HEK293 (cell line): ENCODE data around the gene SMIM17.

Experiments used
- CTCF ChIA-PET: fragments of 350-600 bp; formaldehyde crosslinking; extraction: SDS; loops from one replicate; lab custom pipeline; 2021; ENCODE audit warnings: antibody characterized with exemption; lab: Yijun Ruan, JAX
- POLR2A ChIA-PET: fragments of 300-600 bp; formaldehyde crosslinking; extraction: SDS; loops from one replicate; lab custom pipeline; 2020; ENCODE audit warnings: antibody characterized with exemption, inconsistent platforms; lab: Yijun Ruan, JAX
- H3K27ac ChIP-seq: fragments of 200-500 bp; sonication (Bioruptor generic); 2 replicates; pipeline ENCODE4 v1.5.1; 2014; ENCODE audit warnings: low read depth, low read length, control low read depth, inconsistent platforms; ENCODE audit errors: extremely low read depth
- H3K36me3 ChIP-seq, 2 experiments: fragments of 200-500 bp in 1 of 2; sonication (Bioruptor generic) in 1 of 2; 1 replicate in 1 of 2; 2 replicates in 1 of 2; pipeline ENCODE4 v1.5.1; 2014 to 2017; ENCODE audit warnings: inconsistent platforms in 2 of 2, low read length in 2 of 2; ENCODE audit not compliant: control insufficient read depth in 2 of 2, insufficient read depth in 1 of 2
- H3K4me1 ChIP-seq: fragments of 200-500 bp; sonication (Bioruptor generic); 2 replicates; pipeline ENCODE4 v1.5.1; 2014; ENCODE audit warnings: mild to moderate bottlenecking, low read length, inconsistent platforms; ENCODE audit not compliant: control insufficient read depth, insufficient read depth
- H3K4me3 ChIP-seq: 2 replicates; pipeline ENCODE4 v1.5.1; 2011; ENCODE audit warnings: low read depth, mild to moderate bottlenecking, control low read depth, low read length, moderate library complexity
- H3K9me3 ChIP-seq: fragments of 200-500 bp; sonication (Bioruptor generic); 2 replicates; pipeline ENCODE4 v1.5.1; 2014; ENCODE audit warnings: low read depth, low read length, inconsistent platforms; ENCODE audit not compliant: control insufficient read depth, insufficient read depth
- EGR2 ChIP-seq: fragments of 450-650 bp; formaldehyde crosslinking; IDR thresholded peaks from 2 replicates; pipeline ENCODE4 v1.5.1; 2016; ENCODE audit warnings: low read depth, missing biosample characterization, missing genetic modification characterization
- GLI2 ChIP-seq: fragments of 450-650 bp; formaldehyde crosslinking; IDR thresholded peaks from 2 replicates; pipeline ENCODE4; 2017; ENCODE audit warnings: missing biosample characterization, missing genetic modification characterization, low read depth, borderline replicate concordance
- KLF16 ChIP-seq: fragments of 450-650 bp; formaldehyde crosslinking; IDR thresholded peaks from 2 replicates; pipeline ENCODE4 v1.5.1; 2017; ENCODE audit warnings: missing biosample characterization, missing genetic modification characterization
- ZBTB20 ChIP-seq: fragments of 450-650 bp; formaldehyde crosslinking; IDR thresholded peaks from 2 replicates; pipeline ENCODE4 v1.5.1; 2016; ENCODE audit warnings: missing biosample characterization, missing genetic modification characterization
- ZFHX2 ChIP-seq: fragments of 450-650 bp; formaldehyde crosslinking; conservative IDR thresholded peaks from 2 replicates; pipeline ENCODE4 v1.5.1; 2016; ENCODE audit warnings: missing biosample characterization, missing genetic modification characterization
- ZNF121 ChIP-seq: fragments of 450-650 bp; formaldehyde crosslinking; IDR thresholded peaks from 2 replicates; pipeline ENCODE4 v1.5.1; 2016; ENCODE audit warnings: missing biosample characterization, missing genetic modification characterization
- ZNF138 ChIP-seq: fragments of 450-650 bp; formaldehyde crosslinking; IDR thresholded peaks from 2 replicates; pipeline ENCODE4 v1.5.1; 2016; ENCODE audit warnings: missing biosample characterization, missing genetic modification characterization, borderline replicate concordance
- ZNF155 ChIP-seq: fragments of 450-650 bp; formaldehyde crosslinking; IDR thresholded peaks from 2 replicates; pipeline ENCODE4 v1.5.1; 2016; ENCODE audit warnings: missing biosample characterization, missing genetic modification characterization
- ZNF16 ChIP-seq: fragments of 450-650 bp; formaldehyde crosslinking; IDR thresholded peaks from 2 replicates; pipeline ENCODE4 v1.5.1; 2016; ENCODE audit warnings: low read depth, missing biosample characterization, missing genetic modification characterization
- ZNF184 ChIP-seq: fragments of 450-650 bp; IDR thresholded peaks from 2 replicates; pipeline ENCODE4 v1.5.1; 2018; ENCODE audit warnings: missing biosample characterization, mild to moderate bottlenecking, missing genetic modification characterization
- ZNF433 ChIP-seq: fragments of 450-650 bp; formaldehyde crosslinking; IDR thresholded peaks from 2 replicates; pipeline ENCODE4 v1.5.1; 2016; ENCODE audit warnings: missing biosample characterization, missing genetic modification characterization, low read depth
- ZNF521 ChIP-seq: fragments of 450-650 bp; formaldehyde crosslinking; IDR thresholded peaks from 2 replicates; pipeline ENCODE4 v1.5.1; 2017; ENCODE audit warnings: missing biosample characterization, mild to moderate bottlenecking, missing genetic modification characterization
- ZNF561 ChIP-seq: fragments of 450-650 bp; IDR thresholded peaks from 2 replicates; pipeline ENCODE4 v1.5.1; 2018; ENCODE audit warnings: missing biosample characterization, missing genetic modification characterization, borderline replicate concordance
- ZNF776 ChIP-seq: fragments of 450-650 bp; formaldehyde crosslinking; IDR thresholded peaks from 2 replicates; pipeline ENCODE4 v1.5.0; 2017; ENCODE audit warnings: missing biosample characterization, missing genetic modification characterization, borderline replicate concordance
- ZNF777 ChIP-seq: fragments of 450-650 bp; formaldehyde crosslinking; IDR thresholded peaks from 2 replicates; pipeline ENCODE4 v1.5.1; 2017; ENCODE audit warnings: missing biosample characterization, missing genetic modification characterization, borderline replicate concordance
- TF ChIP-seq, protein P1 (sequence below): fragments of 450-650 bp; formaldehyde crosslinking; IDR thresholded peaks from 2 replicates; pipeline ENCODE4 v1.5.1; 2016; ENCODE audit warnings: missing biosample characterization, missing genetic modification characterization, borderline replicate concordance
- TF ChIP-seq, protein P2 (sequence below): fragments of 450-650 bp; formaldehyde crosslinking; IDR thresholded peaks from 2 replicates; pipeline ENCODE4 v1.5.1; 2017; ENCODE audit warnings: missing biosample characterization, missing genetic modification characterization

The SMIM17 gene

DNA sequence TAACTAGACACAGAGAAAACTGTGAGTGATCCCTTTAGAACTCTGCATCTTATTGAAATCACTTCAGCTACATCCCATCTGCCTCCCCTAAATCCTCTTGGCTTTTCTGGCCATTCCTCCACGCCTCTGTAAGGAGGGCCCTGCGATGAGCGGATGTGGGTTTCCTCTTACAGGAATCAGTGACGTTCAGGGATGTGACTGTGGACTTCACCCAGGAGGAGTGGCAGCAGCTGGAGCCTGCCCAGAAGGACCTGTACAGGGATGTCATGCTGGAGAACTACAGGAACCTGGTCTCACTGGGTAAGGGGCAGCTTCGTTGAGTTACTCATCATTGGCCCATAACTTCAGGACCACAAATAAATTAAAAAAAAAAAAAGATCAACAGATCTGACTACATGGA is 29.3 kb upstream of the SMIM17 start (continued):
- TF ChIP-seq, protein P1, sequence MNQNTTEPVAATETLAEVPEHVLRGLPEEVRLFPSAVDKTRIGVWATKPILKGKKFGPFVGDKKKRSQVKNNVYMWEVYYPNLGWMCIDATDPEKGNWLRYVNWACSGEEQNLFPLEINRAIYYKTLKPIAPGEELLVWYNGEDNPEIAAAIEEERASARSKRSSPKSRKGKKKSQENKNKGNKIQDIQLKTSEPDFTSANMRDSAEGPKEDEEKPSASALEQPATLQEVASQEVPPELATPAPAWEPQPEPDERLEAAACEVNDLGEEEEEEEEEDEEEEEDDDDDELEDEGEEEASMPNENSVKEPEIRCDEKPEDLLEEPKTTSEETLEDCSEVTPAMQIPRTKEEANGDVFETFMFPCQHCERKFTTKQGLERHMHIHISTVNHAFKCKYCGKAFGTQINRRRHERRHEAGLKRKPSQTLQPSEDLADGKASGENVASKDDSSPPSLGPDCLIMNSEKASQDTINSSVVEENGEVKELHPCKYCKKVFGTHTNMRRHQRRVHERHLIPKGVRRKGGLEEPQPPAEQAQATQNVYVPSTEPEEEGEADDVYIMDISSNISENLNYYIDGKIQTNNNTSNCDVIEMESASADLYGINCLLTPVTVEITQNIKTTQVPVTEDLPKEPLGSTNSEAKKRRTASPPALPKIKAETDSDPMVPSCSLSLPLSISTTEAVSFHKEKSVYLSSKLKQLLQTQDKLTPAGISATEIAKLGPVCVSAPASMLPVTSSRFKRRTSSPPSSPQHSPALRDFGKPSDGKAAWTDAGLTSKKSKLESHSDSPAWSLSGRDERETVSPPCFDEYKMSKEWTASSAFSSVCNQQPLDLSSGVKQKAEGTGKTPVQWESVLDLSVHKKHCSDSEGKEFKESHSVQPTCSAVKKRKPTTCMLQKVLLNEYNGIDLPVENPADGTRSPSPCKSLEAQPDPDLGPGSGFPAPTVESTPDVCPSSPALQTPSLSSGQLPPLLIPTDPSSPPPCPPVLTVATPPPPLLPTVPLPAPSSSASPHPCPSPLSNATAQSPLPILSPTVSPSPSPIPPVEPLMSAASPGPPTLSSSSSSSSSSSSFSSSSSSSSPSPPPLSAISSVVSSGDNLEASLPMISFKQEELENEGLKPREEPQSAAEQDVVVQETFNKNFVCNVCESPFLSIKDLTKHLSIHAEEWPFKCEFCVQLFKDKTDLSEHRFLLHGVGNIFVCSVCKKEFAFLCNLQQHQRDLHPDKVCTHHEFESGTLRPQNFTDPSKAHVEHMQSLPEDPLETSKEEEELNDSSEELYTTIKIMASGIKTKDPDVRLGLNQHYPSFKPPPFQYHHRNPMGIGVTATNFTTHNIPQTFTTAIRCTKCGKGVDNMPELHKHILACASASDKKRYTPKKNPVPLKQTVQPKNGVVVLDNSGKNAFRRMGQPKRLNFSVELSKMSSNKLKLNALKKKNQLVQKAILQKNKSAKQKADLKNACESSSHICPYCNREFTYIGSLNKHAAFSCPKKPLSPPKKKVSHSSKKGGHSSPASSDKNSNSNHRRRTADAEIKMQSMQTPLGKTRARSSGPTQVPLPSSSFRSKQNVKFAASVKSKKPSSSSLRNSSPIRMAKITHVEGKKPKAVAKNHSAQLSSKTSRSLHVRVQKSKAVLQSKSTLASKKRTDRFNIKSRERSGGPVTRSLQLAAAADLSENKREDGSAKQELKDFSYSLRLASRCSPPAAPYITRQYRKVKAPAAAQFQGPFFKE (tag by site-specific recombination), result no peak
- no peak for TF ChIP-seq ZNF16
- TF ChIP-seq ZNF138 (tag by site-specific recombination), result no peak
- TF ChIP-seq ZNF121 (tag by site-specific recombination), result no peak
- TF ChIP-seq GLI2 (tag by site-specific recombination), result no peak
- TF ChIP-seq, protein P2, sequence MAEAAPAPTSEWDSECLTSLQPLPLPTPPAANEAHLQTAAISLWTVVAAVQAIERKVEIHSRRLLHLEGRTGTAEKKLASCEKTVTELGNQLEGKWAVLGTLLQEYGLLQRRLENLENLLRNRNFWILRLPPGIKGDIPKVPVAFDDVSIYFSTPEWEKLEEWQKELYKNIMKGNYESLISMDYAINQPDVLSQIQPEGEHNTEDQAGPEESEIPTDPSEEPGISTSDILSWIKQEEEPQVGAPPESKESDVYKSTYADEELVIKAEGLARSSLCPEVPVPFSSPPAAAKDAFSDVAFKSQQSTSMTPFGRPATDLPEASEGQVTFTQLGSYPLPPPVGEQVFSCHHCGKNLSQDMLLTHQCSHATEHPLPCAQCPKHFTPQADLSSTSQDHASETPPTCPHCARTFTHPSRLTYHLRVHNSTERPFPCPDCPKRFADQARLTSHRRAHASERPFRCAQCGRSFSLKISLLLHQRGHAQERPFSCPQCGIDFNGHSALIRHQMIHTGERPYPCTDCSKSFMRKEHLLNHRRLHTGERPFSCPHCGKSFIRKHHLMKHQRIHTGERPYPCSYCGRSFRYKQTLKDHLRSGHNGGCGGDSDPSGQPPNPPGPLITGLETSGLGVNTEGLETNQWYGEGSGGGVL, result no peak
- TF ChIP-seq ZNF184 (tag by site-specific recombination), result no peak
- TF ChIP-seq ZNF777 (tag by site-specific recombination), result no peak
- no peak for TF ChIP-seq ZNF521 (tag by site-specific recombination)
- TF ChIP-seq ZNF776 (tag by site-specific recombination), result no peak
- TF ChIP-seq, all 188 proteins: peak for 0

DNA sequence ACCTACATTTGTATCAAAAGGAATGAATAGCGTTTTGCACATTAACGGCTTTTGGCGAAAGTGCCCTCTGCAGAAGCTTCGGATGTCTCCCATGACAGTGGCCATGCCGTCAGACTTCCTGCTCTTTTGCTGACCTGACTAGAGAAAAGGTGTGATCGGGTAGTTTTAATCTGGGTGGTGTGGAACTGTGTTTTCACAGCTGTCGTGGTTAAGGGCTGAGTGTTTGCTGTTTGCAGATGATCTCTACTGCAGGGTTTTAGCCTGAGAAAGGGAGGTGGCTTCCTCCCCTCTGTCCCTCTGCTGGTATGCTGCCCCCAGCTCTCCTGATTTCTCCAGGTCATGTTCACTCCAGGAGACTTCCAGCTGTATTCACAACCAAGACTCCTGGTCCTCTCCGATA is 25.4 kb upstream of the SMIM17 start:
- no peak overlapping the region for H3K27ac ChIP-seq
- peaks cover 3% of the 10 kb centered on the region for H3K9me3 ChIP-seq
- TF ChIP-seq ZNF155 (tag by site-specific recombination) (no peak), ZBTB20 (tag by site-specific recombination) (no peak), ZNF433 (tag by site-specific recombination) (no peak), KLF16 (tag by site-specific recombination) (no peak), ZNF561 (tag by site-specific recombination) (no peak)
- peaks cover 4 to 29% of the 10 kb centered on the region in 2 experiments; a peak in 2 of 3 replicates for H3K36me3 ChIP-seq
- no peaks in the 10 kb centered on the region for H3K4me1 ChIP-seq
- no peak overlapping the region for H3K4me3 ChIP-seq
- ChIA-PET CTCF (no interaction called here), POLR2A (no interaction called here)

DNA sequence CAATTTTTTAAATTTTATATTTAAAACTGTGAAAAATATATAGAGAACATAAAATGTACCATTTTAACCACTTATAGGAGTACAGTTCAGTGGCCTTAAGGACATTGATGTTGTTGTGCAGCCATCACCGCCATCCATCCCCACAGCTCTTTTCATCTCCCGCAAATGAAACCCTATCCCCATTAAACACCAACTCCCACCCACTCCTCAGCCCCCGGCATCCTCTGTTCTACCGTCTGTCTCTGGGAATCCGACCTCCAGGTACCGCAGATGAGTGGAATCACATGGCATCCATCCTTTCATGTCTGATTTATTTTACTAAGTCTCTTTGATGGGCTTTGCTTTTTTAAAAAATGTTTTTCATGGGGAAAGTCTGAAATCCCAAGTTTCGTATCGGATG is 23.8 kb upstream of the SMIM17 start:
- Histone ChIP-seq H3K4me1 (no peaks in the 10 kb centered on the region), H3K27ac (no peak overlapping the region), H3K36me3 (peaks cover 13 to 42% of the 10 kb centered on the region in 2 experiments; a peak in 2 of 3 replicates), H3K4me3 (no peak overlapping the region), H3K9me3 (peaks cover 7% of the 10 kb centered on the region)
- TF ChIP-seq EGR2 (0 out of 2 replicates have a peak, but pooled peaks have one; percentile 29), KLF16 (tag by site-specific recombination) (no peak), ZFHX2 (tag by site-specific recombination) (0 out of 2 replicates have a peak, but pooled peaks have one; percentile 23)
- CTCF ChIA-PET, result no interaction called here
- POLR2A ChIA-PET, result no interaction called here
